GM18508 (cell line): ENCODE data around the gene ADGB.
"Not testable (repeated sequence)": the region's sequence is repeated elsewhere in the genome, so short reads cannot be mapped to it uniquely, and the experiment has no call there.

Experiments
- ATAC-seq: cut with Tn5 transposase; IDR thresholded peaks from one replicate; pipeline ENCODE4 v1.9.1; 2021; ENCODE audit warnings: moderate number of reproducible peaks; ENCODE audit not compliant: insufficient read depth, unreplicated experiment

ADGB gene

DNA sequence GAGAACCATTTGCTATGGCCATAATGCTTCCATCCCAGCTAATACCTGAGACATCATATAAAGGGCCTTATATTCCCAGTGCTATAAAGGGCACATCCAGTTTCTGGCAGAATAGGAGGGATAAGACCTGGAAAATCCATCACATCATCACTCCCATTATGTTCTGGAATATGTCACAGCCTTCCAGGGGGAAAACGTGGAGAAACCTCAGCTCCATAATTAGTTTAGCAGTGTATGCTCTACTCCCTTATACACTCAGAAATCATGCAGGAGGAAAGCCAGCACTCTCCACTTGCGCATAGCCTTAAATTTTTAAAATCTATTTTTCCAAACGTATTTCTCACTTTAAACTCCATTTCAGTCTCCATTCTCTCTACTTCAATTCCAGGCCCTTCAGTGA, 140.9 kb downstream of the ADGB start:
- ATAC-seq: no peak

DNA sequence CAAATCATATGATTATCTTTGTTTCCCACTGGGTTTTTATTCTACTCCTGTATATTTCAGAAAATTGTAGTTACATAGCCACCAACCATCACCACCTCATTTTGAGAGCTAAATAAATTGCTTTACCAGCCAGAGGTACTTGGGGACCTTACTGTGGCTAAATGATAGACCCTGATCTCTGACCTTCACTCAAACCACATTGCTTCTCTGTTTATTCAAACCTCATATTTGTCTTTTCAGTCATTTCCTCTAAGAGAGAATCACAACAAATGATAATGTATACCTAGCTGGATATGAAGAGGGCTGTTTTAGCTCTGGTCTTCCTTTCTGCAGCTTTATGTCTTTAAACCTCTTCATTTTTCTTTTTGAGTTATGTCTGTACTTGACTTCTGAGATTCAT, 142.8 kb downstream of the ADGB start:
- no peak for ATAC-seq

DNA sequence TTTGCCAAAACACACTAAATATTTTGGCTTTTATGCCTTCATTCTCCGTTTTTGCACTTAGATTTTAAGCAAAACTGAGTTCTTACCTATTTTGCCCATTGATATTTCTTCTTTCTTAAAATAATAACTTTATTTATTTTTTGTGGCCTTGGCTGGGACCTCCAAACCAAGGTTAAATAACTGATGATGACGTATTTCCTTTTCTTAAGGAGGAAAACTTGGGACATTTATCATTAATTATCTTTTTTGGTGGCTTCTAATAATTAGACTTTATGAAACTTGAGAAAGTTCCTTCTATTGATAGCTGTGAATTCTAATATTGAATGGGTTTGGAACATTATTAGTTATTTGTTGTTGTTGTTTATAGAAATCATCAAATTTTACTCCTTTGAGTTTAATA, 154.5 kb downstream of the ADGB start:
- no peak for ATAC-seq

DNA sequence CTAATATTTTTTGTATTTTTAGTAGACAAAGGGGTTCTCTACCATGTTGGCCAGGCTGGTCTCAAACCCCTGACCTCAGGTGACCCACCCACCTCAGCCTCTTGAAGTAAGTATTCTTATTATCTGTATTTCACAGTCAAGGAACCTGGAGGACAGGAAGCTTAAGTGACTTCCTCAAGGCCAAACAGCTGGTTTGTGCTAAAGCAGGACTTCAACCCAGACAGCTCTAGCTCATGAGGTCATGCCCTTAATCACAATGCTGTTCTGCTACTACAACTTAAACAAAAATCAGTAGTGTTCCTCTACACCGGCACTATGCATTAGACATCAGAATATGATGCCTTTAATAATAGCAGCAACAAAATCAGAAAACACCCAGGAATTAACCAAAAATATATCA, 168.9 kb downstream of the ADGB start:
- no peak for ATAC-seq

- ATAC-seq: no peak
These were observed 169.9 kb downstream of the ADGB start for GRCh38 chr6:146768722-146769121.

DNA sequence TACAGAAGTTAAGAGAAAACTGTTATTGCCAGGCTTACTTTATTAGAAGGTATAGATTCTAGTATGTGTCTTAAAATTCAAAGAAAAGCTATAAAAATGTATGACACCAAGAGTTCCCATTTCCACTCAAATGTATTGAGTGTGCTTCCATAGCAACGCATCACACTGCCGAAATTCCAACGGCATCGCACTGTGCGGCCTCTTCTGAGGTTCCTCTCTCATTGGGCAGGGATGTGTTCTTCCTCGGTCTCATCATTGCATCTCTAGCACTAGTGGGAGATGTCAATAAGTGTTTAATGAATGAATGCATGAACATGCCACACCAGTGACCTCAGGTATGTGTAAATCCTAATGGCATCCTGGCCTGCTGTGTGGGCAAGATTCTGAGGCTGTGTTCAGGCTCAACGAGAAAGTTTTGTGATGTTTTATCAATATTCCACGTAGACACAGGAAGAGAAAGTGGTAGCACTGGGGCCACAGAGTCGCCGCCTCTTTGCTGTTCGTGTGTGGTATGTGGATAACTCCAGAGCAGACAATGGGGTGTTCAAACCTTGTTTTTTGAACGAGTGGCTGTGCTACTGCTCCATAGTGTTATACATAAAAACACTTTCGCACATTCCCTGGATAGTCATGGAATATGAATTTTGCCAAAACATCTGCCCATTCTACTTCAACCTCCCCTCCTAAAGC, 171.6 kb downstream of the ADGB start:
- no peak for ATAC-seq

DNA sequence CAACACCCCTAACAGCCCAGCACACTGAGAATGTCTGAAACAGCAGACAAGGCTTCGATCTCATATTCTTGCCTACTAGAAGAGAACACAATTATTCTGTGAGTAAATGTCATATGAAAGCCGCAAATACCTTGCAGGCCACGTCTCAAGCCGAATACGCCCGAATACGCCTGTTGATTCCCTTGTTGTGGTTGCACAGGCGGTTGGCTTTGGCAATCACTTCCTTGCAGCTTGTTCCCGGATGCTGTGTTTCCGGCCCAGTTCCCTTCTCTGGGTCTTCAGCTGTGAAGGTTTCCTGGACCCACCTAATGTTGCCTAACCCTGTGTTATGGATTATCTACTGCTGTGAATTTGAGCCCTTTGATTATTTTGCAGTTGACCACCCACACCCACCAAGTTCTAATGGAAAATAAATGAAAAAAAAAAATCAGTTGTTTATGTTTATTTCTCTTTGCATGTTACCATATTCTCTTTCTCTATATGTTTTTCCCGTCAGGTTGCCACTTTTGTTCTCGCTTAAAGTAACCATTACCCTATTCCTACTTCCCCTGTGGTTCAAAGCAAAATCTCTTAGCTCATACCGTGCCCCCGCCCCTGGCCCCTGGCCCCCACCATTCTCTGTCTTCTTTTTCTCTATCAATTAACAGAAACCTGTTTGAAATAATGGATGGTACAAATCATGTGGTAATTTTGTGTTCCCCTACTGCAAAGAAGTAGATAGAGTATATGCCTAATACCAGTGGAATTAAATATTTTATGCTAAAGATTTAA, 172.4 kb downstream of the ADGB start:
- ATAC-seq: no peak

DNA sequence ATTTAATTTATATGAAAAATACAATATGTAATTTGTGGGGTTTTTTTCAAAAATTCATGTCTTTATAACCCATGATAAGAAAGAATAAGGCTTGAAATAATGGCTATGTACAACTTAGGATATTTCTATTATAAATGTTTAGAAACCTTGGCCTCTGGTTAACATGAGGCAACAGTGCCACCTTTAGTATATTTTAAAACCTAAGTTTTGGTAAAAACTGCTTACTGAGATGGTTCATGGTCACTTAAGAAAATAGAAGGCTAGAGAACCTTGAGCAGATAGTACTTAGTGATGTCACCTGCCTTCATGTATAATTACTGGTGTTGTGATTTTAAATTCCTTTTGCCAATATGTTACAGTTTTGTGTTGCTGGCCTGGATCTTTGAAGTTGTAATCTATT, 176.4 kb downstream of the ADGB start:
- no peak for ATAC-seq

DNA sequence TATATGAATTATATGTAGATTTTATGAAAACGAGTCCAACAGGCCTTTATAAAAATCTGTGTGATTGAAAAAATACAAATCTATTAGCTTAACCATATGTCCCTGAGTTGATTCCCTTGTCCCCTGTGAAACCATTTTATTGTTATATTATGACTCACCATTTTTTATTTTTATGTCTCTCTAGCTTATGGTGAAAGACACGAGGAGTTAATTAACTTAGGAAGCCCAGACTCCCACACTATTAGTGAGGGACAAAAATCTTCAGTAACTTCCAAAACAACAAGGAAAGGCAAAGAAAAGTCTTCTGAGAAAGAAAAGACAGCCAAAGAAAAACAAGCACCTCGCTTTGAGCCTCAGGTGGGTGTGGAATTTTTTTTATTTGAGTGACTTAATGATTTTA, 183.1 kb downstream of the ADGB start:
- ATAC-seq: no peak

GRCh38 chr6:146785001-146785585, 186.3 kb downstream of the ADGB start:
- ATAC-seq: peak; percentile 87

DNA sequence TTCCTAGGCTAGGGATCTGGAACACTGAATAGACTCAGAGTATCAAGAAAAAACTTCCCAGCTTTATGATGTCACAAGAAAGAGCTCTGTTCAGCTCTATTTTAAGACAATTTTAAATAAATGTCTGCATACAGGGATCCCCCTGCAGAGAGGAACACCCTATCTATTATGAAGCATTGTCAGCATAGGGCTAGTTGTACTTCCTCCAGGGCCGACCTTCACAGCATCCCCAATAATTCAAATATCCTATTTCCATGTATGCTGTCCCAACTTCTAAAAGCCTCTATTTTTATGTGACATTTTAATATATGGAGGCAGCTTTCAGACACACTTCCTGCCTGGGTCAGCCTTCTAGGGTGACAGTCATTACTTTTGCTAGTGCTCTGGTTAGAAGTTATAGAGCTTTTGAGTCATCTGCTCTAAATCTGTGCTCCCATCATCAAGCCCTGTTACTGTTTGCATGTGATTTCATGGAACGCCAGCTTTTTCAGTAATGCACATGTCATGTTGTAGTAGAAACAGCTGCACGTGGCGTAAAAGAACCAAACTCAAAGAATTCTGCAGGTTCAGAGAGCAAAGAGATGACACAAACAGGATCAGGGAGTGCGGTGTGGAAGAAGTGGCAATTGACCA, 189.2 kb downstream of the ADGB start:
- no peak for ATAC-seq

GRCh38 chr6:146790561-146791091, 191.9 kb downstream of the ADGB start:
- no peak for ATAC-seq

DNA sequence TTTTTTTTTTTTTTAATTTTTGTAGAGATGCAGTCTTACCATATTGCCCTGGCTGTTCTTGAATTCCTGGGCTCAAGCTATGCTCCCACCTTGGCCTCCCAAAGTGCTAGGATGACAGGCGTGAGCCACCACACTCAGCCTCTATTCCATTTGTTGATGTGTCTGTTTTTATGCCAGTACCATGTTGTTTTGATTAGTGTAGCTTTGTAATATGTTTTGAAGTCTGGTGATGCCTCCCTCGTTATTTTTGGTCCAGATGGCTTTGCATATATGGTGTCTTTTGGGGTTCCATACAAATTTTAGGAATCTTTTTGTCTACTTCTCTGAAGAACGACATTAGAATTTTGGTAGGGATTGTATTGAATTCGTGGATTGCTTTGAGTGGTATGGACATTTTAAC, 193.2 kb downstream of the ADGB start:
- no peak for ATAC-seq

- not testable (repeated sequence) for ATAC-seq
These were observed 194.4 kb downstream of the ADGB start for GRCh38 chr6:146793218-146793617.

DNA sequence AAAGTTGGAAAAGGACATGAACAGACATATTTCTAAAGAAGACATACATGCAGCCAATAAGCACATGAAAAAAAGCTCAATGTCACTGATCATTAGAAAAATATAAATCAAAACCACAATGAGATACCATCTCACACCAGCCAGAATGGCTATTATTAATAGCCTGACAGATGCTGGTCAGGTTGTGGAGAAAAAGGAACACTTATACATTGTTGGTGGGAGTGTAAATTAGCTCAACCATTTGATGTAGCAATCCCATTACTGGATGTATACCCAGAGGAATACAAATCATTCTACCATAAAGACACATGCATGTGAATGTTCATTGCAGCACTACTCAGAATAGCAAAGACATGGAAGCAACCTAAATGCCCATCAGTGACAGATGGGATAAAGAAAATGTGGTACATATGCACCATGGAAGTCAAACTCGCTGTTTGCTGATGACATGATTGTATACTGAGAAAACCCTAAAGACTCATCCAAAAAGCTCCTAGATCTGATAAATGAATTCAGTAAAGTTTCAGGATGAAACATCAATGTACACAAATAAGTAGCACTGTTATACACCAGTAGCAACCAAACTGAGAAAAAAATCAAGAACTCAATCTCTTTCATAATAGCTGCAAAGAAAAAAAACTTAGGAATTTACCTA, 196.8 kb downstream of the ADGB start:
- no peak for ATAC-seq

DNA sequence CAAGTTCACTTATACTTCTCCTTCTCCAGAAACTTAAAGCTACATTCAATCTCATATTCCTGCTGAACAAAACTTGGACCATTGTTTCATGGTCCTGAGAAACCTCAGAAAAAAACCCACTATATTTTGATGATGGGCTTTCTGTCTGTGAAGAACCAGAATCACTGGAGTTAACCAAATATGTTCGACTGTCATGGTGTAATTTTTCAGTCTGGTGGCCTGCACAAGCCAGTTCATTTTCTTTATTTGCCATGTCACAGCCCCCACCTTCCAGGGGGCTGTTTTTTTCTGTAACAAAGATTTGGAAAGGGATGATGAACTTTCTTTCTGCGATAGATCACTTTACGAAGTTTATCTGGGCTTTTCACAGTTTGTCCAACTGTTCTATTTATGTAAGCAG, 204.4 kb downstream of the ADGB start:
- ATAC-seq: not testable (repeated sequence)

DNA sequence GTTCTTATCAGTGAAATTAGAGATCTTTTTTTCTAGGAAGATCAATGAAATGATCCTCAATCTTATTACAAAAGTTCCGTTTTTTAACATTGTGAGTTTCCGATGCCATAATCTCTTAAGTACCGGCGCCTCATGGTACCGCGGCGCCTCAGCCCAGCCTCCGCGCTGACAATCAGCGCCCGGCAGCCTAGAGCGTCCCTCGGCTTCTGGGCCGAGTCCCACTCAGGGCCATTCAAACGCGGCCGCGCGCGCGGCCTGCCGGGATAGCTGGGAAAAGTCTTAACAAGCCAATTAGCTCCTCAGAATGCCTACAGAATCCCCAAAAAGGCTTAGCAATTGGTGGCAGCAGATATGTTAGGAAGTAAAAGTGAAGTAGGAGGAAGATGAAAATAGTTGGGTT, 204.8 kb downstream of the ADGB start:
- ATAC-seq: no peak

GRCh38 chr6:146805546-146806325, 207.0 kb downstream of the ADGB start:
- no peak for ATAC-seq

- not testable (repeated sequence) for ATAC-seq
These were observed 210.2 kb downstream of the ADGB start for GRCh38 chr6:146809014-146809413.
